HG02885 (cell line): ENCODE data around the gene DSP.

Experiments used
- ATAC-seq: cut with Tn5 transposase; IDR thresholded peaks from one replicate; pipeline ENCODE4 v1.9.1; 2021; ENCODE audit warnings: mild to moderate bottlenecking; ENCODE audit not compliant: unreplicated experiment, poor library complexity

The DSP gene

DNA sequence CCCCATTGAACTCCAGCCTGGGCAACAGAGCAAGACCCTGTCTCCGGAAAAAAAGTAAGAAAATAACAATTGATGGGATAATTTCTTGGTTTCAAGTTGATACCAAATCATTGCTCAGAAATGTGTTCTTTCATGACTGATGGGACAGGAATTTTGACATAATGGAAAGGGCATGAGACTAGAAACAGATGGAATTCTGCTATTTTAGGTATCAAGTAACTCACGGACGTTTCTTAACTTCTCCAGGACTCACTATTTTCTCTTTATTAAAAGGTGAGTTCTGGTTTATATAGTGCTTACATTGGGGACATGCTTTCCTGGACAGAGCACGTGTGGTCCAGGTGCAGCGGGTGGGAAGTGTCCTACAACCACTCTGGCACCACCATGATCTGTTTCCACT, 6.0 kb upstream of the DSP start:
- no peak for ATAC-seq

DNA sequence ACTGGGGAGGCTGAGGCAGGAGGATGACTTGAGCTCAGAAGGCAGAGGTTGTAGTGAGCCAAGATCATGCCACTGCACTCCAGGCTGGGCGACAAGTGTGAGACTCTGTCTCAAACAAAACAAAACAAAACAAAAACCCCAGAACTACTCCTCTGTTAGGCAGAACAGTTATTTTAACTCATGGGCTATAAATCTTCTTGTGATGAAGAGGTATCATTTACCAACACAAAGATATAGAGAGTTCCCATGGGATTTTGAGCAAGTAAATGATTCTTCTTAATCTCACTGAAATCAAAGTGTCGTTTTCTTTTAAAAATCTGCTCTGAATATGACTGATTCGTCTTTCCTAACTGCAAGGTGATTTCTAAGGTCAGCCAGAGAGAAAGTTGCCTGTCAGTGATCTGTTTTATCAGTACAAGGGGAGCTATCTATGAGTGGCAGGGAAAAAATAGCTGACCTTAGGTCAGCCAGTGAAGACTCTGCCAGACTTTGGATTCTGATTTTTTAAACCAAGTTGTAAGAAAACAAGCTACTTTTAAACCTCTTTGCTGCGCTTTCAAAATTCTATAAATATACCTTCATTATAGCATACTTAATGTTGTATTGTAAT, 3.8 kb upstream of the DSP start:
- ATAC-seq: no peak

DNA sequence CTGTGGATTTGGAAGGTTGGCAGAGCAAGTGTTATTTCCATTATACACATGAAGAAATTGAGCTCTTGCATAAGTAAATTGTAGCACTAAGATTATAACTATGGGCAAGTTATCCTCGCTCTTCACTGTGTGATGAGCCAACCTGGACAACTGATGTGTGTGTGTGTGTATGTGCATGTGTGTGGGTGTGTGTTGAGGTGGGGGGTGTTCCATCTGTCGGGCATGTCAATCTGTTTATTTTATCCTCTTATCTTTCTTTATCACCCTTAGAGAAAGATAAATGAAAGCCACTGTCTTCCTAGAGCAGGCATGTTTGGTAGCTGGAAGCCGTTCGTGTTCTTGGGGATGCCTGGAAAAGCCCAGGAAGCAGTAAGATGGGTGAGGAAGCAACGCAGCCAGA, 3.0 kb upstream of the DSP start:
- no peak for ATAC-seq

DNA sequence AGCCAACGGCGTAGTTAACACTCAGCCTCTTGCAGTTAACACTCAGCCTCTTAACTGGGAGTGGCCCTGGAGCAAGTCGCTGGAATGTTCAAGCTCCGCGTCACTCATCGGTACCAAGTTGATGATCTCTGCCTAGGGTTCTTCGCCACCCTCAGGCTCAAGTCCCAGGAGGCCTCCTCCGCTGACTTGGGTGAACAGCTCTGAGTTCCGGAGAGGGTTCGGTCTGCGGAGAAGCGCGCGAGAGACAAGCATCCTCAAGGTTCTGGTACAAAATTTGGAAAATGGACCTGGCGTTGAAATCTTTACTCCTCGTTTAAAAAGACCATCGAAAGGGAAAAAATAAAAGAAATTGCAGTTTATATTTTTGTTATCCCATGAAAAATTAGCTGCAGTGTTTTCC, 876 bp upstream of the DSP start:
- ATAC-seq: no peak

DNA sequence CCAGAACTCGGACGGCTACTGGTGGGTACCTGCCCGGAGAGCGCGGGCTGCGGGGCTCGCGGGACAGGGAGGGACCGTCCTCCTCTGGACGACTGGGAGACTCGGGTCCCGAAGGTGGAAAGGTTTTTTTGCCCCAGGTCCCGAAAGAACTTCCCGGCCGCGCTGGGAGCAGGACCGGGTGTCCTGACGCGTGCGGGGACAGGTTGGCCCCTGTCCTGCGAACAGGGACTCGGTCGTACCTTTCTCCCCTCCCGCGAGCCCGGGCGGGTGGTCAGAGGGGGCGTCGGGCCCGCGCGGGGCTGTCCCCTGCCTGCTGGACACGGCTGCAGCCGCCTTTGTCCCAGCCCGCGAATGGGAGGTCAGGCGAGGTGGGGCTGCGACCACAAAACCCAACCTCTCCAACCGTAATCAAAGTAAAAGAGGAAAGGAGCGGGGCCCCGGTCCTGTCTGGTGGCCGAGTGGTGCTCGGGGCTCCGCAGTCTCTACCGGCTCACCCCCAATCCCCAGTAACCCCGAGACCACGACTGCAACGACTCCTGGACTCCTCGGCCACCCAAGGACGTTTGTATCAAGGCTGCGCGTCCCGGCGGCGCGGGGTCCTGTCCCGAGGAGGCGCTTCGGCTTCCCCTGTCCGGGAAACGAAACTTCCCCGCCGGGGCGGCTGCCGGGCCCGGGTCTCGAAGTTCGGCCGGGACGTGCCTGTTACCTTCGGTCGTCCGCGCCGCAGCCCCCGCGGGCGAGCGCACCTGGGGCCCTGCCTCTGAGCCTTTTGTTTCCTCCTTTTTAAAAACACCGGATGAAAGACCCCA, 798 bp downstream of the DSP start:
- ATAC-seq: peak; percentile 9

DNA sequence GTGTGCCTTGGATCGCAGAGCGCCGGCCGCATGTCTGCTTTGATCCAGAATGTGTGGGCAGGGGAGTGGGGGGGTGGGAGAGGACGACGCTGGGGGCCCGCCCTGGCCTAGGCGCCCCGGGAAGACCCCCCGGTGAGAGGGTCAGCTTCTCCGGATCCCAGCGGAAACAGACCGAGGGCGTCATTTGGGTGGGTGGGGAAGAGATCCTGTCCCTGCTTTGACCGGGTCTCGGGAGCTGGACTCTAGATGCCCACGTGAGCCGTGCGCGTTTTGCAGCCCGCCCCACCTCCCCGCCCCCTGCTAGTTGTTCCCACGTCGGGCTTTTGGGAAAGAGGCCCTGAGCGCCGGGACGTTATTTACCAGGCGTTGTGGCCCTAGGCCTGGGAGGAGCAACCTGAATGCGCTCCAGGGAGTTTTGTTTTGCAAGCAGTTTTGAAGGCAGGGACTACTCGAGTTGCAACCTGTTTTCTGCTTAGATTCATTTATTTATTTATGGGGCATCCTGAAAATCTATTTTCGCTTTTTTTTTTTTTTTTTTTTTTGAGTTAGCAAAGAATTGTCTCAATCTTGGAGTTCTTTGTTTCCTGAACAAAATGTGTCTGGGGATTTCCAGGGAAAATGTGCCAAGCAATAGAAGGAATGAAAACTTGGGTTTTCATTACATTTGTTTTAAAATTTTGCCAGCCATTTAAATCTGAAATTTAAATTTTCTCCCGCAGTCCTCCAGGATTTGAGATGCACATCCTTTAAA, 1.6 kb downstream of the DSP start:
- no peak for ATAC-seq

DNA sequence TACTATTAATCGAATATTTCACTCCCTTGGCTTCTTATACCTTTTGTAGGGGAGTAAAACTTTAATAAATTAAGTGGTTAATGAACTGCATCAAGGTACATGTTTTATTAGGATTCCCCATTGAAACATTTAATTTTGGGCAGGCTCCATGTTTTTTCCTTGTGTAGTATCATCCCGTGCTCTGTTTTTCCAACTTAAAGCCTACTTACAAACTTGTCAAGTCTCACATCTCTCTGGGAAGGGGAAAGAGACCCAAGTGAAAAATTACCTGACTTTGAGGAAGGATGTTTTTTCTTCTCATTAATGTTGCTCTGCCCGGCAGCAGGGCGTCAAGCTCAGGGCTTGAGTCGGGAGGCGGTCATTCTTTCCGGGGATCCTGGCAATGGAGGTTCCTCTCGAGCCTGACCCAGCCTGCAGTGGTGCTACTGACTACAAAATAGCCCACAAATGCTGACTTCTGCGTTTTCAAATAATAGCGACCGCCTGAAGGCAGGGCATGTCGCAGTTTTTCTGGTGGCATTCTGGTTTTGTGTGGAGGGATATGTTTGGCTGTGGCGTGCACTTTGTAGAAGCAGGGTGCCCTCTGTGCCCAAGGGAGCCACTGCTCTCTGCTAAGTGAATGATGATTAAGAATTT, 2.4 kb downstream of the DSP start:
- ATAC-seq: no peak

DNA sequence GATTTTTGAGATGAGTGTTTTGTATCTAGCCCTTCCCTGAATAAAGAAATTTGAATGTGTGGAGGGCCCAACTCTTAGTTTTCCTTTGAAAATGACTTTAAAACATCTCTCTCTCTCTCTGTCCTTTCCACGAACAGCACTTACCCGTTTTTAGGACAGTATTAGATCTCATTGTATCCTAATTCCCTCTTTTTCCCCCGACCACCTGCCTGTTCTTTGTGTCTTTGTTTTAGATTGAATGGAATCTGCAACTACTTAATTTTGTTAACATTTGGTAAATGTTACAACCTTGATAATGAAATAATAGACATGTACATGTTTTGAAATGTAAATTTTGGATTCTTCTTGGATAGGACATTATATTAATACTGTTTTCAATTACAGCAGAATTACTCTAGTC, 3.1 kb downstream of the DSP start:
- ATAC-seq: no peak

DNA sequence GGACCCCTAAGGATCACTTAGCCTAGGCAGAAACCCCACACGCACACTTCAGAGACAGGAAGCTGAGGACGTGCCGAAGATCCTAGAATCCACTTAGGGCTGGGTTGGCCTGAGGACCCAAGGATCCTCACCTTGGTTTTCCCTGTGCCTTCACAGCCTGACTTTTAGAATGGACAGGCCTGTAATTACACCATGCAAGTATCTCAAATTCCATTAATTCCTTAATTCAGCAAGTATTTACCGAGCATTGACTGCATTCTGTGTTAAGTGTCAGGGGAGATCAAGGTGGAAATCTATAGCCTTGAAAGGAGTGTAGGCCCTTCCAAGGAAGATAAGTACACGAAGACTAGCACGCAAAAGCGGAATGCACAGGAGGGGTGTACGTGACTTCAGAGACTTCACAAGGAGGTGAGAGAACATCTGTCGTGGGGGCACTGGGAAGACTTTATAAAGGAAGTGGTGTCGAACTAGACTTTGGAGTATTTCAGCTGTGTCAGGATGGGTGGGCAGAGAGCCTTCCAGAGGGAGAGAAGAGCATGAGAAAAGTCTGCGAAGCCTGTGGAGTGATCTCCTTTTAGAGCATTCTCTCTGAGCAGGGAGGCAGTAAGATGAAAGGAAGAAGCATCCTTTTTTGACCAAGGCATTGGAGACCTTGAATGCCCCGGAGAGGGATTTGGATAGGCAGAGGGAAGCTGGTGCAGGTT, 4.0 kb downstream of the DSP start:
- ATAC-seq: no peak

DNA sequence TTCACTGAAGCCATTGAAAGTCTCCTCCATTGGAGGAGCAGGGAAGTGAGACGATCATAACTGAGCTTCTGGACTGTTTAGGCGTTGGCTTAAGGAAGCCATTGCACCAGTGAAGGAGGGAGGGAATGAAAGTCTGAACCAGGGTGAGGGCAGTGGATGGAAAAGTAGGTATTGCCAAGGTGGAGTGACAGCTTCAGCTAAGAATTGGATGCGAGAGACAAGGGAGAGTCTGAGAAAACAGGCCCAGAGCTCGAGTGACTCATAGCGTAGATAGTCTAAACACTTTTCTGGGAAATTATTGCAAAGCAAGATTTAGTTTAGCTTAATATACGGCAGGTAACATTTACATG, 4.5 kb downstream of the DSP start:
- ATAC-seq: no peak

DNA sequence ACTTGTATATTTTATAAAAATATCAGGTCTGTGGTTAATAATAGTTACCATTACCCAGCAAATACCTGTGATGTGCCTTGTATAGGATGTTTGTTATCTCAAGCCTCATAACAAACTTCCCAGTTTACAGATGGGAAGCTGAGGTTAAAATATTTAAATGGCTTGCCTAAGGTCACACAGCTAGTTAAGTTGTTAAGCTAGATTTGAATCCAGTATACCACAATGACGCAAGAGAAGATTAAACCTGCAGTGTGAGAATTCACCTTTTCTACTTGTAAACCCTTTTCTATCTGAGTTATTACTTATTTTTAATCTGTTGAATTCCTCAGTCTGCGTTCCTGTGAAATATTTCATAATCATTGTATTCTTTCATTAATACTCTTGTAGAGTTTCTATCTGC, 4.9 kb downstream of the DSP start:
- no peak for ATAC-seq

DNA sequence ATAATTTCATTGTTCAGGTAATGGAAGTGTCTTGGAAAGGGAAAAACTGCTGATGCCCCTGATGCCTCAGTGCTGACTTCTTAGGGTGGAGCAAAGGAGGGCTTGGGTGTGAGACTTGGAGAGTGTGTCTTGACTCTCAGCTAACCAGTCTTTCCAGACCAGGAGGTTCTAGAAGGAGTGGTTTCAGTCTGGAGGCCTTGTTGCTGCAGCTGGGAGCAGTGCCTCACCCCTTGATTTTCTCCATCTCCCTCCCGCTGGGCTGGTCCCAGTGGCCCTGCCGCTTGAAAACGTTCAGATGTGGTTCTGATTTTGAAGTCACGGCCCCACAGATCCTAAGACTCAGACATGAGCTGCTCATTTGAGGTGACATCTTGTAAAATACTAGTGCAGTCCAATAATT, 5.4 kb downstream of the DSP start:
- no peak for ATAC-seq

DNA sequence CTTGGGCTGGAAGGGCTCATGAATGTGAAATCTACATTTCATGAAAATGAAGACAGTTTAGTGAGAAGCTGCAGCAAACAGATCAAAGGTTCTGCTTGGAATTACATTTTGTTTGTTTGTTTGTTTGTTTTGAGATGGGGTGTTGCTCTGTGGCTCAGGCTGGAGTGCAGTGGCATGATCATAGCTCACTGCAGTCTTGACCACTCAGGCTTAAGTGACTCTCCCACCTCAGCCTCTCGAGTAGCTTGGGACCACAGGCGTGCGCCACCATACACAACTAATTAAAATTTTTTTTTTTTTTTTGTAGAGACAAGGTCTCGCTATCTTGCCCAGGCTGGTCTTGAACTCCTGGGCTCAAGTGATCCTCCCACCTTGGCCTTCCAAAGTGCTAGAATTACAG, 5.8 kb downstream of the DSP start:
- no peak for ATAC-seq

DNA sequence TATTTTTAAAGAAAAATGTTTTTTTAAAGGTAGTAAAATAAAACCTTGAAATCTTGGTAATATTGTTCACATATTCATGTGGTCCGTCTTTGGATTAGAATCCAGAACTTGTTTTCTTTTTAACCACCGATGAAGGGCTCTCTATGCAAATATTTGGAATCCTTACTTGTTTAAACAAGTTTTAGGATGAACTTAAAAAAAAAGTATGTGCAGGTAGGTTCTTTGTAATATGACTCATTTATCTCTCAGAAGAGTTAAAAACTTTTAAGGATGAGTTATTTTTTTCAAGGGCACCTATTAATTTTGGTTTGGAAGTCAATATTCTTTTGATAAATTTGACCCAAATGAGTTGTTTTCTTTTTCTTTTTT, 8.9 kb downstream of the DSP start:
- ATAC-seq: no peak

DNA sequence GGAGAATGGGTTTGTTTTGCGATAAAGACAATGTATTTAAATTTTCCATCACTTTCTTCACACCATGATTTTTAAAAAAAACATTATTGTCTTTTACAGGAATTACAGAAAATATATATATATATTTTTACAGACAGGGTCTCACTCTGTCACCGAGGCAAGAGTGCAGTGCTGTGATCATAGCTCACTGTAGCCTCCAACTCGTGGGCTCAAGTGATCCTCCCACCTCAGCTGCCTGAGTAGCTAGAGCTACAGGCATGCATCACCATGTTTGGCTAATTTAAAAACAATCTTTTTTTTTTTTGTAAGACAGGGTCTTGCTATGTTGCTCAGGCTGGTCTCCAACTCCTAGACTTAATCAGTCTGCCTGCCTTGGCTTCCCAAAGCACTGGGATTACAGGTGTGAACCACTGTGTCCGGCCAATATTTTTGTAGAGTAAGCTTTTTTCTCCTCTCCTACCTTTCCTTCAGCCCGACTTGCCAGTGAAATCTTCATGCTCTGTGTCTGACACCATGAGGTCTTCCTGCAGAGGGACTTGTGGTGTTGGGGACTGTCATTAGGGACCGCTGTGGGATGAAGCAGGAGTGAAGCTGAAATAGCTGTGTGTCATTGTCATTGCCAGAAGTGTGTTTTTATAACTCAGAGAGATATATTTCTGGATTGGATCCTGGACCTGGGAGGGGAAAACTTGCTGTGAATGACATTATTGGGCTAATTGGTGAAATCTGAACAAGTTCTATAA, 13.2 kb downstream of the DSP start:
- no peak for ATAC-seq

DNA sequence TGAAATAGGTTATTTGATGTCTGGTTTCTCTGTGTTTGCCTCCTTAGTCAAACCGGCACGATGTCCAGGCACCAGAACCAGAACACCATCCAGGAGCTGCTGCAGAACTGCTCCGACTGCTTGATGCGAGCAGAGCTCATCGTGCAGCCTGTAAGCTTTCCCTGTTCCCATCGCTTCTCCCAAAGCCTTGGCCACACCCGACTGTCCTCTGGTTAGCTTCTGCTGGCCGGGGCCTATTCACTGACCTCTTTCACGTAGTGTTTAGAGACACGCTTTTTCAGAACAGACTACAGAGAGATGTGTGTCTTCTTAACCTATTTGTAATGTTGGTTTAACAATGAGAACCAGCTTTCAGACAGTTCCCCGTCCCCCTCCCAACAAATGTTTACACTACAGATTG, 14.2 kb downstream of the DSP start:
- ATAC-seq: no peak

DNA sequence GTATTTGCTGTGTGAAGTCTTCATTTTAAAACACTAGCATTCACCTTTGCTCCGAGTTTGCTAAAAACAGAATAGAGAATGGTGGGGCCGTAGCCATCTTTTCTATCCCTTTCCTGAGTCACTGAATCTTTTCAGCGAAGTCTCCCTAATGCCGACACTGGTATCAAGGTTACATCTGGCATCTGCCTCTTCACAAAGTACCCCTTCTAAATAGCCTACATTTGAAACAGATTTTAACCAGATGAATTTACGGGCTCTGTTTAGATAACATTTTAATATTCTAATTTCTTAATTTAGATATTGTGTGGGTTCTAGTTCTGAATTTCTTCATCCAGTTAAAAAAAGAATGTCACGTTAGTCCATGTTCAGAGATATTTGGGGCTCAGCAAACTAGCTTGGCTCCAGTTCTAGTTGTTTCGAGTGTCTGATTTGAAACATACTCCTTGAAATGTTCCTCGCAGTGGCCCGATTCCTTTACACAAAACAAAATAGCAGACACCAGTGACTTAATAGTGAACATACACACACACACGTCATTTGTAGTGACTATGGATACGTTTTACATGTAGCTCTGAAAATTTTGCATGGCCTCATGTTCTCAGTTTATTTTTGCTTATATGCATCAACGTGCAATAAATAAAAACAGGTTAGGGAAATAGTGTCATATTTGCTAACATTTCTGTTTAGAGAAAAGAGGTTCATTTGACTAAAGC, 15.1 kb downstream of the DSP start:
- ATAC-seq: no peak

DNA sequence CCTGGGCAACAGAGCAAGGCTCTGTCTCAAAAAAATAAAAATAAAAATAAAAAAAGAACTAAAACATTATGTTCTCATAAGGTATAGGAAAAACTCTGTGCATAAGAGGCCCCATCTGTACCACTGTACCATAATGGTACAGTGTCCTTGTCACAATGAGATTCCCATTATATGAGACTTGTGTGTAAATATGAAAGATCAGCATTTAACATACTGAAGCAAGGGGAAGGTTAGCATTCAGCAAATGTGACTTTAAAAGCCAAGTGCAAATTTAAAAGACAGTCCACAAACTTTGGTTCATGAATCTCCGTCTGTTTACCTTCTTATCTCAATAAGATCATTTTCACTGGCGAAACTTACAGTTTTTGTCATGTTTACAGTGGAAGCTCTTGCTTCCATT, 16.2 kb downstream of the DSP start:
- ATAC-seq: no peak

DNA sequence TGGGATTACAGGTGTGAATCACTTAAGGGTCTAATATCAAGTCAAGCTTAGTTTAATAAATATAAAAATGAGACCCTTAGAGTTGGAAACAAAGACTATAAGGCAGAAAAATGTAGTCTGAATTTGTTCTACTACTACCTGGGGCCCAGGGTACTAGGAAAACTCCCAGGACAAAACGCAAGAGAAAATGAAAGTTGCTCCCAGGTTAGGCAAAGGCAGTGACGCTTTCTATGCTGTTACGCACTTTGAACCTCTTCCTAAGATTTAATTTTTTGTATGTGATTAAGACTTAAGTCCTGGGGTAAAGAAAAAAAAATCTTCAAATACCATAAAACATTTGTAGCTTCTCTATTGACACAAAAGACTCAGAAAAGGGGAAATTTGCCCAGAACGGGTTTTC, 17.3 kb downstream of the DSP start:
- no peak for ATAC-seq
